Calu3 (cell line): ENCODE data around the gene ACOT9. TPM values are rescaled to one million over a fixed set of nuclear protein-coding genes. Genes with fewer than 3 reads are reported as not detected.

Experiments
- BruUV-seq: library from RNA; stranded (reverse); fragments of 400-500 nt; replicated peaks from 2 replicates; lab custom pipeline; 2021; lab: Mats Ljungman, UMichigan
- CTCF ChIA-PET: fragments of 300-600 bp; sonication (Branson Sonifier 250); formaldehyde crosslinking; loops from one replicate; lab custom pipeline; 2022; ENCODE audit warnings: antibody characterized with exemption; lab: Charles Lee
- DNase-seq: peaks from one replicate; pipeline ENCODE4 v3.0.0; 2022
- H3K27ac Mint-ChIP-seq: one replicate; pipeline ENCODE4 v1.8.0; 2022; ENCODE audit warnings: mixed read lengths; ENCODE audit not compliant: unreplicated experiment
- H3K27me3 Mint-ChIP-seq: one replicate; pipeline ENCODE4 v1.8.0; 2022; ENCODE audit warnings: mixed read lengths; ENCODE audit not compliant: unreplicated experiment
- H3K36me3 Mint-ChIP-seq: one replicate; pipeline ENCODE4 v1.8.0; 2022; ENCODE audit warnings: mild to moderate bottlenecking, moderate library complexity, mixed read lengths; ENCODE audit not compliant: insufficient read depth, unreplicated experiment
- H3K4me1 Mint-ChIP-seq: one replicate; pipeline ENCODE4 v1.8.0; 2022; ENCODE audit warnings: mild to moderate bottlenecking, low read depth, mixed read lengths; ENCODE audit not compliant: unreplicated experiment
- H3K4me3 Mint-ChIP-seq: one replicate; pipeline ENCODE4 v1.8.0; 2022; ENCODE audit warnings: mild to moderate bottlenecking, low read depth, moderate library complexity, mixed read lengths; ENCODE audit not compliant: unreplicated experiment
- H3K9me3 Mint-ChIP-seq: one replicate; pipeline ENCODE4 v1.8.0; 2022; ENCODE audit warnings: low read depth, mixed read lengths; ENCODE audit not compliant: unreplicated experiment
- CTCF ChIP-seq: fragments of 200-600 bp; IDR thresholded peaks from one replicate; pipeline ENCODE4 v1.8.0; 2022; ENCODE audit warnings: antibody characterized with exemption; ENCODE audit not compliant: unreplicated experiment
- intact Hi-C: fragments of 100-400 bp; cut with micrococcal nuclease; formaldehyde crosslinking; loops from one replicate; pipeline ENCODE4 v1.10.0; 2022; ENCODE audit not compliant: unreplicated experiment
- total RNA-seq: library from RNA; stranded (reverse); gene quantifications from 2 replicates; pipeline ENCODE4 v1.2.3, GENCODE V29; 2022

ACOT9 gene
- total RNA-seq, 1 experiment from 2014 or later, result 49.6 TPM

DNA sequence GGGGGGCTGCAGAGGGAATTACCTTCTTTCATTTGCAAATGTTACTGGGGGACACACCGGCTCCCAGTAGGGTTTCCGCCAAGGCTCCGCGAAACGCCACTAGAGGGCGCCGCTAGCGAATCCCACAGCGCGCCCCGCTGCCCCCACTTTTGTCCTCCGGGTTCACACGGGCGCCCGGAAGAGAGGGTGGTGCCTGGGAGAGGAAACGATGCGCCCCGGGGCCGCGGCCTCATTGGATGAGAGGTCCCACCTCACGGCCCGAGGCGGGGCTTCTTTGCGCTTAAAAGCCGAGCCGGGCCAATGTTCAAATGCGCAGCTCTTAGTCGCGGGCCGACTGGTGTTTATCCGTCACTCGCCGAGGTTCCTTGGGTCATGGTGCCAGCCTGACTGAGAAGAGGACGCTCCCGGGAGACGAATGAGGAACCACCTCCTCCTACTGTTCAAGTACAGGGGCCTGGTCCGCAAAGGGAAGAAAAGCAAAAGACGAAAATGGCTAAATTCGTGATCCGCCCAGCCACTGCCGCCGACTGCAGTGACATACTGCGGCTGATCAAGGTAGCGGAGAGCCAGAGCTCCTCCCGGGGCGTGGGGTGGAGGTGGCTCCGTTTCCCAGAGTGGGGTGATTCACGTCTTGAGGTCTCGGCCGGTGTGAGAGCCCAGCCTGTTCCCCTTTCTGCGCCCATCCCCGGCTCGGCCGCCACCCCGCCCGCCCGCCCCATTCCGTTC is 40.0 kb upstream of the ACOT9 start, which contains the start of gene SAT1:
SAT1 (plus strand) TSS at position 311 of the 726 bp plus-strand sequence; CDS start at position 490, 179 bp downstream.
- peaks cover 65% of the 10 kb centered on the region for H3K36me3 Mint-ChIP-seq
- intact Hi-C loops, result no loop called here
- BruUV-seq, result no TSS peak
- TF ChIP-seq CTCF, result peak; percentile 84
- DNase-seq, result peak; percentile 96
- peaks cover 17% of the 10 kb centered on the region for H3K4me1 Mint-ChIP-seq
- peak within 1 kb of the TSS; percentile 81 for H3K4me3 Mint-ChIP-seq
- no peaks in the 10 kb centered on the region for H3K27me3 Mint-ChIP-seq
- CTCF ChIA-PET, result interaction anchor here (0.6 to 2.9 kb wide), 7 partner anchors 21 to 119 kb away, joined by 3 to 45 read pairs (median 4); no protein-coding TSS in a partner anchor
- H3K27ac Mint-ChIP-seq, result peak within 1 kb of the TSS; percentile 93
- no peaks in the 10 kb centered on the region for H3K9me3 Mint-ChIP-seq

DNA sequence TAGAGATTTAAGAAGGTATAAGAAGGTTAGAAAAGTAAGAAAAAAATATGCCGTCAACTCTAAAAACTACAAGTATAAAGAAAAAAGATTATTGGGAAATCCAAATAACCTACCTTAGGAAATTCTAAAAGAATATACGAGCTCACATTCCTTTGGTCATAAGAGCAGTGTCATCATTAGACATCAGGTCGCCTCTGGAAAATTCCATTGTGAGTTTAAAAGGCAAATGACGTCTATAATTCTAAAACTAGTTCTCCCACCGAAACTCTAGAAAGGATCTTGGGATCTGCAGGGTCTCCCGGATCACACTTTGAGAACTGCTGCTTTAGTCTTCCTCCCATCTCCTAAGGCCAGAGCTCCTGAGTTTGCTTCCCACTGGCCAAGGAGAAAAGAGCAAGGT is 39.4 kb upstream of the ACOT9 start:
- peaks cover 60% of the 10 kb centered on the region for H3K36me3 Mint-ChIP-seq
- intact Hi-C loops, result no loop called here
- peaks cover 17% of the 10 kb centered on the region for H3K4me1 Mint-ChIP-seq
- no peak for DNase-seq
- peak overlapping the region; percentile 81 for H3K4me3 Mint-ChIP-seq
- BruUV-seq, result TSS peak; percentile 67
- no peak for TF ChIP-seq CTCF
- H3K9me3 Mint-ChIP-seq, result no peaks in the 10 kb centered on the region
- peak overlapping the region; percentile 93 for H3K27ac Mint-ChIP-seq
- CTCF ChIA-PET, result interaction anchor here (0.6 to 2.9 kb wide), 7 partner anchors 25 to 1200 kb away, joined by 3 to 45 read pairs (median 4); no protein-coding TSS in a partner anchor
- H3K27me3 Mint-ChIP-seq, result no peaks in the 10 kb centered on the region

DNA sequence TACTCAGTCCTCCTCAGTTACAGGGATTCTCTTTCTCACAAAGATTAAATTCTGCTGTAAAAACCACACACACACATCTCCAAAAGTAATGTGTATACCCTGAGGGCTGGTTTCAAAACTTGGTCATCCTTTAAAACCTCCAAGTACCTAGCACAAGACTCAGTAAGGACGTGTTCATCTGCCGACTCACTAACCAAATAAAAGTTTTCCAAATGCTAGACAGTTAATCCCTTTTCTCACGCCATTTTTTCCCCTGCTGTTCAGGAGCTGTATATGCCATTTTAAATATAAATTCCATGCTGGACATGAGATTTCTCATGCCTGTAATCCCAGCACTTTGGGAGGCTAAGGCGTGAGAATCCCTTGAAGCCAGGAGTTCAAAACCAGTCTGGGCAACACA is 35.9 kb upstream of the ACOT9 start:
- no peak for DNase-seq
- H3K27me3 Mint-ChIP-seq, result no peaks in the 10 kb centered on the region
- H3K4me1 Mint-ChIP-seq, result peaks cover 17% of the 10 kb centered on the region
- CTCF ChIA-PET, result interaction anchor here (1.0 kb wide), 1 partner anchor 123 kb away, joined by 3 read pairs; no protein-coding TSS in a partner anchor
- no peak overlapping the region for H3K4me3 Mint-ChIP-seq
- BruUV-seq, result no TSS peak
- H3K36me3 Mint-ChIP-seq, result peaks cover 27% of the 10 kb centered on the region
- no peak for TF ChIP-seq CTCF
- H3K9me3 Mint-ChIP-seq, result no peaks in the 10 kb centered on the region
- intact Hi-C loops, result no loop called here
- peak overlapping the region; percentile 40 for H3K27ac Mint-ChIP-seq

- no peak for DNase-seq
- H3K4me3 Mint-ChIP-seq, result no peak overlapping the region
- CTCF ChIA-PET, result interaction anchor here (0.7 kb wide), 1 partner anchor 293 kb away, joined by 6 read pairs; no protein-coding TSS in a partner anchor
- no peaks in the 10 kb centered on the region for H3K27me3 Mint-ChIP-seq
- H3K9me3 Mint-ChIP-seq, result no peaks in the 10 kb centered on the region
- H3K4me1 Mint-ChIP-seq, result peaks cover 8% of the 10 kb centered on the region
- no TSS peak for BruUV-seq
- no peak overlapping the region for H3K27ac Mint-ChIP-seq
- TF ChIP-seq CTCF, result no peak
- H3K36me3 Mint-ChIP-seq, result peaks cover 3% of the 10 kb centered on the region
- intact Hi-C loops, result no loop called here
These were observed 33.3 kb upstream of the ACOT9 start for GRCh38 chrX:23776363-23776762.
